A549 (cell line): ENCODE results near the gene ALOX5. TPM values are rescaled to one million over a fixed set of nuclear protein-coding genes. Genes with fewer than 3 reads are reported as not detected.
A peak's percentile ranks its signal among the peaks of the same experiment; 100 is the strongest.

Experiments
- ATAC-seq, 2 experiments: fragments of 200-7000 bp in 1 of 2; fragments of >200 bp in 1 of 2; cut with Nextera tagmentation in 1 of 2; cut with Tn5 transposase in 1 of 2; 3 replicates each; pipeline versions ENCODE4 v1.8.0 to v1.9.1; 2018 to 2020; ENCODE audit warnings: mild to moderate bottlenecking in 1 of 2, moderate library complexity in 1 of 2
- CTCF ChIA-PET: fragments of 300-600 bp; sonication (Branson Sonifier 250); formaldehyde crosslinking; extraction: SDS; loops from one replicate; lab custom pipeline; 2021; ENCODE audit warnings: antibody characterized with exemption, inconsistent platforms; lab: Yijun Ruan, JAX
- POLR2A ChIA-PET: fragments of 350-600 bp; formaldehyde crosslinking; extraction: SDS; loops from one replicate; lab custom pipeline; 2021; ENCODE audit warnings: antibody characterized with exemption, inconsistent platforms; lab: Yijun Ruan, JAX
- DNase-seq, 2 experiments: peaks; one replicate each; pipeline versions ENCODE4 v3.0.0 to v3.0.0-alpha.2; 2011 to 2016; ENCODE audit warnings: low read depth in 1 of 2, low spot score in 1 of 2
- FAIRE-seq: peaks from 2 replicates; lab custom pipeline; 2011; peaks lifted over from hg19 to GRCh38; lab: Jason Lieb, UNC
- H3K27ac ChIP-seq, 2 experiments: fragments of >200 bp; sonication (Bioruptor Twin); formaldehyde crosslinking; 3 replicates each; pipeline ENCODE4 v1.5.1; 2016 to 2017
- H3K4me1 ChIP-seq: fragments of >200 bp; sonication (Bioruptor Twin); formaldehyde crosslinking; 3 replicates; pipeline ENCODE4 v1.6.1; 2016
- H3K4me2 ChIP-seq: fragments of >200 bp; sonication (Bioruptor Twin); formaldehyde crosslinking; 3 replicates; pipeline ENCODE4 v1.6.1; 2016
- H3K4me3 ChIP-seq: fragments of >200 bp; sonication (Bioruptor Twin); formaldehyde crosslinking; 3 replicates; pipeline ENCODE4 v1.5.1; 2016
- H3K9me3 ChIP-seq: fragments of >200 bp; sonication (Bioruptor Twin); formaldehyde crosslinking; 3 replicates; pipeline ENCODE4 v1.6.1; 2016
- ATOH8 ChIP-seq: fragments of 250-450 bp; sonication (Bioruptor Pico); IDR thresholded peaks from 2 replicates; pipeline ENCODE4 v1.5.0; 2020; ENCODE audit warnings: low read depth, mild to moderate bottlenecking, moderate library complexity
- CHD4 ChIP-seq: fragments of 200-600 bp; sonication (generic); IDR thresholded peaks from 2 replicates; pipeline ENCODE4 v1.6.1; 2016; ENCODE audit warnings: antibody characterized with exemption, mild to moderate bottlenecking, borderline replicate concordance
- E2F6 ChIP-seq: IDR thresholded peaks from 2 replicates; pipeline ENCODE4 v1.6.1; 2012; ENCODE audit warnings: low read depth, borderline replicate concordance
- EP300 ChIP-seq, 2 experiments: fragments of >200 bp; sonication (Bioruptor Twin); formaldehyde crosslinking; IDR thresholded peaks; 2 replicates in 1 of 2; 3 replicates in 1 of 2; pipeline ENCODE4 v1.6.1; 2016 to 2017
- ESRRA ChIP-seq: fragments of 150-350 bp; IDR thresholded peaks from 2 replicates; pipeline ENCODE4 v1.6.1; 2014; ENCODE audit warnings: mild to moderate bottlenecking, low read length, borderline replicate concordance
- HOXA7 ChIP-seq: fragments of 250-450 bp; sonication (Bioruptor Pico); IDR thresholded peaks from 2 replicates; pipeline ENCODE4 v1.5.0; 2020; ENCODE audit warnings: mild to moderate bottlenecking, moderate library complexity
- JUNB ChIP-seq: fragments of >200 bp; sonication (Bioruptor Twin); formaldehyde crosslinking; IDR thresholded peaks from 2 replicates; pipeline ENCODE4 v1.6.1; 2016
- MAFK ChIP-seq: fragments of 450-650 bp; IDR thresholded peaks from 2 replicates; pipeline ENCODE4 v1.6.1; 2014; ENCODE audit not compliant: partially characterized antibody
- MAX ChIP-seq: IDR thresholded peaks from 2 replicates; pipeline ENCODE4 v1.6.1; 2012
- NR3C1 ChIP-seq: fragments of >200 bp; sonication (Bioruptor Twin); formaldehyde crosslinking; IDR thresholded peaks from 3 replicates; pipeline ENCODE4 v1.6.1; 2017
- PHF8 ChIP-seq: fragments of 200-600 bp; sonication (generic); IDR thresholded peaks from 2 replicates; pipeline ENCODE4 v1.6.1; 2016; ENCODE audit warnings: low read depth, mild to moderate bottlenecking, antibody characterized with exemption, moderate library complexity, borderline replicate concordance
- RCOR1 ChIP-seq: fragments of 150-350 bp; IDR thresholded peaks from 2 replicates; pipeline ENCODE4 v1.6.1; 2014; ENCODE audit warnings: antibody characterized with exemption, low read length, low read depth
- RNF2 ChIP-seq: fragments of 200-600 bp; sonication (generic); IDR thresholded peaks from 2 replicates; pipeline ENCODE4 v1.6.1; 2016; ENCODE audit warnings: low read depth, mild to moderate bottlenecking, antibody characterized with exemption, moderate library complexity, borderline replicate concordance
- ZFP36 ChIP-seq: fragments of 450-650 bp; IDR thresholded peaks from 2 replicates; pipeline ENCODE4 v1.6.1; 2014; ENCODE audit warnings: borderline replicate concordance; ENCODE audit not compliant: partially characterized antibody
- ZNF302 ChIP-seq: fragments of 250-450 bp; sonication (Bioruptor Pico); IDR thresholded peaks from 2 replicates; pipeline ENCODE4 v1.9.0; 2021; ENCODE audit warnings: inconsistent platforms, mild to moderate bottlenecking, moderate library complexity
- WGBS: methylation state at CpG from one replicate; pipeline ENCODE4 v1.1.6; 2017; ENCODE audit errors: missing lambda C conversion rate; 5-methylcytosine and 5-hydroxymethylcytosine counted together
- polyA plus RNA-seq, 4 experiments: library from polyadenylated mRNA; depleted of rRNA in 3 of 4; stranded (reverse); fragments of >200 nt; fragmentation: RNase III in 1 of 4; extraction: RNeasy Plus Mini Kit Qiagen cat#74134 plus additional on column Dnase treatment in 1 of 4; gene quantifications; 2 replicates in 3 of 4; 3 replicates in 1 of 4; pipeline ENCODE4 v1.2.3, GENCODE V29; 2011 to 2017

The ALOX5 gene
- polyA plus RNA-seq, 2 of the 4 experiments (the other 2 are of a cell fraction), result 0.18 to 0.40 TPM

- WGBS, result 54% methylated on average over 7 of the region's 7 CpGs
- ATAC-seq, result no peak
- H3K4me2 ChIP-seq, result no peak overlapping the region
- no peak overlapping the region for H3K4me3 ChIP-seq
- H3K4me1 ChIP-seq, result 0 out of 3 replicates have a peak, but pooled peaks cover 5% of the 10 kb centered on the region
- ChIA-PET POLR2A (no interaction called here), CTCF (interaction anchor here (0.8 kb wide), 1 partner anchor 26 kb away, joined by 3 read pairs; no protein-coding TSS in a partner anchor)
- TF ChIP-seq JUNB (no peak), EP300 (IDR thresholded peaks at IDR 0.05) (no peak), ESRRA (no peak), MAFK (no peak)
- 0 out of 6 replicates have a peak overlapping the region, but pooled peaks of 1 of the 2 experiments have one; percentile 28 for H3K27ac ChIP-seq
- FAIRE-seq, result no peak
- no peak for DNase-seq
- H3K9me3 ChIP-seq, result peaks cover 5% of the 10 kb centered on the region; the same call in 1 of the 3 replicates
Observed at GRCh38 chr10:45439873-45440272, 65.9 kb downstream of the ALOX5 start.

- FAIRE-seq, result no peak
- no peak overlapping the region for H3K27ac ChIP-seq
- no peak overlapping the region for H3K4me2 ChIP-seq
- H3K4me1 ChIP-seq, result 0 out of 3 replicates have a peak, but pooled peaks cover 5% of the 10 kb centered on the region
- POLR2A ChIA-PET, result no interaction called here
- CTCF ChIA-PET, result interaction anchor here (0.8 kb wide), 1 partner anchor 25 kb away, joined by 3 read pairs; no protein-coding TSS in a partner anchor
- WGBS, result 69% methylated on average over 13 of the region's 13 CpGs
- no peak for ATAC-seq
- no peak for DNase-seq
- TF ChIP-seq PHF8, result no peak
- TF ChIP-seq HOXA7 (CRISPR knock-in tag), result no peak
- TF ChIP-seq CHD4, result no peak
- TF ChIP-seq E2F6, result no peak
- H3K9me3 ChIP-seq, result peaks cover 5% of the 10 kb centered on the region; the same call in 1 of the 3 replicates
- H3K4me3 ChIP-seq, result no peak overlapping the region
Observed at GRCh38 chr10:45440511-45441062, 66.6 kb downstream of the ALOX5 start.

- 50% methylated on average over 13 of the region's 13 CpGs for WGBS
- no peak for TF ChIP-seq RCOR1
- TF ChIP-seq ZNF302 (CRISPR knock-in tag), result no peak
- TF ChIP-seq NR3C1, result no peak
- TF ChIP-seq MAX, result no peak
- no peak for TF ChIP-seq ZFP36
- no peak for TF ChIP-seq E2F6
- no peak for TF ChIP-seq ATOH8 (CRISPR knock-in tag)
- no peak for TF ChIP-seq RNF2
- Histone ChIP-seq H3K27ac (no peak overlapping the region), H3K4me2 (no peak overlapping the region), H3K4me3 (no peak overlapping the region), H3K9me3 (0 out of 3 replicates have a peak, but pooled peaks cover under 1% of the 10 kb centered on the region), H3K4me1 (0 out of 3 replicates have a peak, but pooled peaks cover 5% of the 10 kb centered on the region)
- ChIA-PET CTCF (no interaction called here), POLR2A (no interaction called here)
- FAIRE-seq (no peak), ATAC-seq (no peak), DNase-seq (no peak)
Observed at GRCh38 chr10:45441239-45442190, 67.5 kb downstream of the ALOX5 start.
